NB4 (cell line): Measurements from ENCODE around the gene ARHGDIG.

Source experiments
- DNase-seq: peaks from one replicate; pipeline ENCODE4 v3.0.0; 2010; ENCODE audit warnings: low read depth
- H3K4me3 ChIP-seq: one replicate; pipeline ENCODE4 v1.5.1; 2011; ENCODE audit warnings: mild to moderate bottlenecking, low read depth, low read length, moderate library complexity
- MAX ChIP-seq: IDR thresholded peaks from 2 replicates; pipeline ENCODE4 v1.6.1; 2011; ENCODE audit warnings: low read depth, low read length
- MYC ChIP-seq: IDR thresholded peaks from 2 replicates; pipeline ENCODE4 v1.6.1; 2011; ENCODE audit warnings: low read depth, low read length
- POLR2A ChIP-seq: IDR thresholded peaks from 2 replicates; pipeline ENCODE4 v1.6.1; 2011; ENCODE audit warnings: mild to moderate bottlenecking; ENCODE audit not compliant: insufficient read length; ENCODE audit errors: extremely low read depth
- TF ChIP-seq, protein P1 (sequence below): IDR thresholded peaks from one replicate; pipeline ENCODE4 v1.5.1; 2012; ENCODE audit warnings: low read depth, low read length

The ARHGDIG gene

GRCh38 chr16:286491-287297 is 6.3 kb downstream of the ARHGDIG start:
- H3K4me3 ChIP-seq, result no peak overlapping the region
- TF ChIP-seq MAX, result no peak
- TF ChIP-seq, protein P1, sequence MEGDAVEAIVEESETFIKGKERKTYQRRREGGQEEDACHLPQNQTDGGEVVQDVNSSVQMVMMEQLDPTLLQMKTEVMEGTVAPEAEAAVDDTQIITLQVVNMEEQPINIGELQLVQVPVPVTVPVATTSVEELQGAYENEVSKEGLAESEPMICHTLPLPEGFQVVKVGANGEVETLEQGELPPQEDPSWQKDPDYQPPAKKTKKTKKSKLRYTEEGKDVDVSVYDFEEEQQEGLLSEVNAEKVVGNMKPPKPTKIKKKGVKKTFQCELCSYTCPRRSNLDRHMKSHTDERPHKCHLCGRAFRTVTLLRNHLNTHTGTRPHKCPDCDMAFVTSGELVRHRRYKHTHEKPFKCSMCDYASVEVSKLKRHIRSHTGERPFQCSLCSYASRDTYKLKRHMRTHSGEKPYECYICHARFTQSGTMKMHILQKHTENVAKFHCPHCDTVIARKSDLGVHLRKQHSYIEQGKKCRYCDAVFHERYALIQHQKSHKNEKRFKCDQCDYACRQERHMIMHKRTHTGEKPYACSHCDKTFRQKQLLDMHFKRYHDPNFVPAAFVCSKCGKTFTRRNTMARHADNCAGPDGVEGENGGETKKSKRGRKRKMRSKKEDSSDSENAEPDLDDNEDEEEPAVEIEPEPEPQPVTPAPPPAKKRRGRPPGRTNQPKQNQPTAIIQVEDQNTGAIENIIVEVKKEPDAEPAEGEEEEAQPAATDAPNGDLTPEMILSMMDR, result no peak
- TF ChIP-seq MYC, result no peak
- TF ChIP-seq POLR2A, result no peak
- DNase-seq, result no peak

DNA sequence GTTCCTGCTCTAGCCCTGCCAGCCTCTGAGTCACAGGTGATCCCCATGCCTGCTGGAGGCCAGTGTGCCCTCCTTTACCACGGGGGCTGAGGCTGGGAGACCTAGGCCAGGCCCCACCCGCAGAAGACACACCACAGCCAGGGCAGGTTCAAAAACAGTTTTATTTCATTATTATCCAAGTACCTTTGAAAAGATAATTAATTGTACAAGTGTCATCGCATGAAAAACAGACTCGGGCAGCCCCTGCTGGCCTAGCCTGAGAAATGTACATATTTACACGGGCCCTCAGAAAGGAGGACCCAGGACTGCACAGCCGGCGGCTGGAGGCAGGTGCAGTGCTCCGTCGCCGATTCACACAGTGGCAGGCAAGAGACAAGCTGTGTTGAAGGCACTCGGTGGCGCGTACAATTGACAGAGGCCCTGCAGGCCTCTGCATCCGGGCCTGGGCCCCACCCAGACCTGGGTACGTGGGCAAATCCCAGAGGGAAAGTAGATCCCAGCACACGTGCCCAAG is 7.0 kb downstream of the ARHGDIG start:
- no peak overlapping the region for H3K4me3 ChIP-seq
- DNase-seq, result no peak
- TF ChIP-seq MYC, result no peak
- no peak for TF ChIP-seq POLR2A
- TF ChIP-seq MAX, result no peak
- TF ChIP-seq, protein P1, result no peak

DNA sequence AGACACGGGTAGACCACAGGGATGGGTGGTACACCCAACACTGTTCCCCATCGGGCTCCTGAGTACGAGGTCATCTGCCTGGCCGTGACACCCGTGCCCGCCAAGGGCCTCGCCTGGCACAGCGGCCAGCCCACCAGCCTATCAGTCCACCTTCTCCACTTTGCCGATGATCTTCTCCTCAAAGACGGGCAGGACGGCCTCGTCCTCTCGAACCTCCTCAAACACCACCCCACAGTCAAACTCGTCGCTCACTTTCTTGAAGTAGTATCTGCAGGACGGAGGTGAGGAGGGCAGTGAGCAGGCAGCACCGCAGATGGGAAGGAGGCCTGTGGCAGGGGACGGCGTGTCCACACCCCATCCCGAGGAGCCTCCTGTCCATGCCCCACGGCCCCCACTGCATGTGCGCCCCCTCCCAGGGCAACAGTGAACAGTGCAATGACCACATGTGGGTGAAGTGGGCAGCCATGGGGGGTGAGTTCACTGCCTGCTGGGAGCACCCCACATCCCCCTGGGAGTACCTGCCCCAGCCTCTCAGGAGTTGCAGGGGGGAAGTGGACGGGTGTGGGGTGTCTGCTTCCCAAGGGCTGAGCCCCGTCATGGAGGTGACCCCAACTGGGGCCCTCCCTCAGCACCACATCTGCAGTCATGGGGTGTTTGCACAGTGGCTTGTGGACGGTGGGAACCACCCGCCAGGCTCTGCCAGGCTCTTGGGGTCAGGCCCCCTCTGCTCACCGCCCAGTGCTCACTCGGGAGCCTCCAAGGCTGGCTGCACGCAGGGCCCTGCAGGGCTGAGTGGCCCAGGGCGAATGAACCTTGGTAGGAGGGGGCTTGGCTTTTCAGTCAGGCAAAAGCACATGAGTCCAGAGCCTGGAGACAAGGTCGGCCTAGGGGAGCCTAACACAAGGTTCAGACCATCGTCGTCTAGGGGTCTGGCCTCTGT is 7.9 kb downstream of the ARHGDIG start:
- no peak for TF ChIP-seq MAX
- TF ChIP-seq, protein P1, result no peak
- no peak for TF ChIP-seq POLR2A
- no peak for TF ChIP-seq MYC
- no peak overlapping the region for H3K4me3 ChIP-seq
- DNase-seq, result no peak

GRCh38 chr16:289395-289997 is 9.1 kb downstream of the ARHGDIG start:
- H3K4me3 ChIP-seq, result no peak overlapping the region
- no peak for TF ChIP-seq MYC
- TF ChIP-seq, protein P1, result no peak
- no peak for TF ChIP-seq POLR2A
- no peak for TF ChIP-seq MAX
- no peak for DNase-seq

- H3K4me3 ChIP-seq, result no peak overlapping the region
- TF ChIP-seq MYC (no peak), POLR2A (no peak), MAX (no peak)
- TF ChIP-seq, protein P1, result no peak
- DNase-seq, result no peak
These were observed 9.8 kb downstream of the ARHGDIG start for GRCh38 chr16:290015-290680.
